ENCODE results near the gene ACTBL2.

- no peak for TF ChIP-seq POLR2A (IDR thresholded peaks at IDR 0.05; ENCODE audit: low read depth, low read length)
- TF ChIP-seq POLR2AphosphoS5 (IDR thresholded peaks at IDR 0.05; ENCODE audit: low read depth, low read length), result no peak
- TF ChIP-seq SPI1 (IDR thresholded peaks at IDR 0.05; ENCODE audit: low read depth, low read length), result no peak
- no peak for TF ChIP-seq TAF1 (IDR thresholded peaks at IDR 0.05; ENCODE audit: low read depth, low read length)
Measured at GRCh38 chr5:57454896-57455295, 27.7 kb downstream of the ACTBL2 start.
